HepG2 (cell line): ENCODE measurements around the gene DDAH2. TPM values are rescaled to one million over a fixed set of nuclear protein-coding genes. Genes with fewer than 3 reads are reported as not detected.
A peak's percentile ranks its signal among the peaks of the same experiment; 100 is the strongest.

ENCODE experiments used
- BRCA1 ChIP-seq: sonication (generic); formaldehyde crosslinking; IDR thresholded peaks from 2 replicates; pipeline ENCODE4 v1.4.0; 2020; ENCODE audit warnings: missing genetic modification reagents
- CBX5 ChIP-seq: sonication (generic); formaldehyde crosslinking; IDR thresholded peaks from 2 replicates; pipeline ENCODE4 v1.4.0; 2020; ENCODE audit warnings: missing genetic modification reagents, borderline replicate concordance
- MTERF4 ChIP-seq: sonication (generic); formaldehyde crosslinking; IDR thresholded peaks from 2 replicates; pipeline ENCODE4 v1.8.0; 2023; ENCODE audit warnings: mild to moderate bottlenecking, missing genetic modification reagents
- RBM22 ChIP-seq: fragments of 200-400 bp; formaldehyde crosslinking; optimal IDR thresholded peaks from 2 replicates; pipeline ENCODE3; 2017; ENCODE audit warnings: mild to moderate bottlenecking, low read length, moderate library complexity
- RELA ChIP-seq: sonication (generic); formaldehyde crosslinking; IDR thresholded peaks from 2 replicates; pipeline ENCODE4 v1.4.0; 2020; ENCODE audit warnings: missing genetic modification reagents
- REPIN1 ChIP-seq: sonication (generic); formaldehyde crosslinking; IDR thresholded peaks from 2 replicates; pipeline ENCODE4 v1.8.0; 2022; ENCODE audit warnings: missing genetic modification reagents, low read depth, mild to moderate bottlenecking, borderline replicate concordance
- RXRA ChIP-seq: sonication (generic); formaldehyde crosslinking; IDR thresholded peaks from 2 replicates; pipeline ENCODE4 v1.5.1; 2020; ENCODE audit warnings: missing genetic modification reagents
- SIN3A ChIP-seq: IDR thresholded peaks from 2 replicates; pipeline ENCODE4 v1.6.1; 2011; ENCODE audit warnings: low read depth, mild to moderate bottlenecking, control low read depth, low read length, borderline replicate concordance
- SNAI1 ChIP-seq: sonication (generic); formaldehyde crosslinking; IDR thresholded peaks from 2 replicates; pipeline ENCODE4 v1.5.0; 2020; ENCODE audit warnings: mild to moderate bottlenecking, missing genetic modification reagents, borderline replicate concordance
- TSC22D2 ChIP-seq: sonication (generic); formaldehyde crosslinking; IDR thresholded peaks from 2 replicates; pipeline ENCODE4 v1.5.1; 2020; ENCODE audit warnings: missing genetic modification reagents, mild to moderate bottlenecking, borderline replicate concordance
- XRCC5 ChIP-seq: fragments of 200-400 bp; formaldehyde crosslinking; optimal IDR thresholded peaks from 2 replicates; pipeline ENCODE3; 2017; ENCODE audit warnings: mild to moderate bottlenecking, low read length
- YEATS2 ChIP-seq: sonication (generic); formaldehyde crosslinking; IDR thresholded peaks from 2 replicates; pipeline ENCODE4 v1.4.0; 2020; ENCODE audit warnings: missing genetic modification reagents, borderline replicate concordance
- ZBTB1 ChIP-seq: sonication (generic); formaldehyde crosslinking; IDR thresholded peaks from 2 replicates; pipeline ENCODE4 v1.4.0; 2020; ENCODE audit warnings: missing genetic modification reagents, borderline replicate concordance
- ZFP1 ChIP-seq: IDR thresholded peaks from 2 replicates; pipeline ENCODE4 v1.6.1; 2016
- ZFP91 ChIP-seq: sonication (generic); formaldehyde crosslinking; IDR thresholded peaks from 2 replicates; pipeline ENCODE4 v1.9.0; 2022; ENCODE audit warnings: missing genetic modification reagents, mild to moderate bottlenecking, borderline replicate concordance
- ZNF124 ChIP-seq: sonication (generic); formaldehyde crosslinking; IDR thresholded peaks from 2 replicates; pipeline ENCODE4 v1.4.0; 2020; ENCODE audit warnings: missing genetic modification reagents
- ZNF234 ChIP-seq: sonication (generic); formaldehyde crosslinking; conservative IDR thresholded peaks from 2 replicates; pipeline ENCODE4 v1.5.1; 2020; ENCODE audit warnings: mild to moderate bottlenecking, missing genetic modification reagents
- ZNF333 ChIP-seq: sonication (generic); formaldehyde crosslinking; IDR thresholded peaks from 2 replicates; pipeline ENCODE4 v1.4.0; 2020; ENCODE audit warnings: mild to moderate bottlenecking, missing genetic modification reagents, borderline replicate concordance
- polyA plus RNA-seq, 8 experiments: library from polyadenylated mRNA; depleted of rRNA in 3 of 8; stranded (reverse) in 7 of 8; unstranded in 1 of 8; fragments of >200 nt; fragmentation: Illumina TruSeq in 4 of 8; extraction: Trizol in 4 of 8; gene quantifications; 2 replicates each; pipeline versions ENCODE4 v1.2.1 to v1.2.3, GENCODE V29; 2011 to 2016; ENCODE audit warnings: low read depth in 4 of 8, missing spikeins in 1 of 8, mixed read lengths in 1 of 8; ENCODE audit not compliant: insufficient read depth in 1 of 8
- total RNA-seq, 5 experiments: library from RNA; depleted of rRNA; stranded (reverse); fragments of >200 nt; fragmentation: Illumina TruSeq; extraction: Trizol; gene quantifications; 2 replicates each; pipeline ENCODE4 v1.2.3, GENCODE V29; 2016; ENCODE audit warnings: low read depth in 1 of 5
- TF ChIP-seq, protein P1 (sequence below): sonication (generic); formaldehyde crosslinking; IDR thresholded peaks from 2 replicates; pipeline ENCODE4 v1.5.1; 2020; ENCODE audit warnings: mild to moderate bottlenecking, missing genetic modification reagents, moderate library complexity
- TF ChIP-seq, protein P2 (sequence below): conservative IDR thresholded peaks from 2 replicates; pipeline ENCODE4 v1.6.1; 2018; ENCODE audit warnings: missing genetic modification reagents

The DDAH2 gene
- total and polyA plus RNA-seq, 2 of the 13 experiments (the other 11 are each of a cell fraction or from before 2014, with no cell fraction given), result 16.4 to 21.1 TPM

DNA sequence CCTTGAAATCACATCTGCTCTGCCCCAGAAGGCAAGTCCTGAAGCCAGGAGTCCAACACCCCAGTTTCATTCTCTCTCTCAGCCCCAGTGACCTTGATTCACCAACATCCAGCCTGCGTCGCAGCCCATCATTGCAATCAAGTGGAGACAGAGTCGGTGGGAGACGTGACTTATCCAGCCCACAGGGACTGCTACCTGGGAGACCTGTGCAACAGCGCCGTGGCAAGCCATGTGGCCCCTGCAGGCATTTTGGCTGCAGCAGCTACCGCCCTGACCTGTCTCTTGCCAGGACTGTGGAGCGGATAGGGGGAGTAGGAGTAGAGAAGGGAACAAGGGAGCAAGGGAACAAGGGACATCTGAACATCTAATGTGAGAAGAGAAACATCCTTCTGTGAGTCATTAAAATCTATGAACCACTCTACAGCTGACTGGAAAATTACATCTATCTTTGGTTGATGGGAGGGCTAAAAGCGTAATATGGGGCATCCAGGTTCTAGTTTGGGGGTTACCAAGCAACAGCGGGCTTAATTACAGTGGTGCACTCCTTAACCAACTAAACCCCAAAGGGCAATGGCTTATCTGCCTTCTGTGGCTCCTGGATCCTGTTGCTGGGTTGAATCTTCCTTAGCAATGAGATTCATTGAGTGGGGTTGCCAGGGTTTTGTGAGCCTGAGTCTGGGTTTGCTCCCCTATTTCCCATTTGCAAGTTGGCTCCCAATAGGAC lies 11.4 kb downstream of the DDAH2 start (continued):
- TF ChIP-seq ZNF333 (CRISPR knock-in tag) (no peak), REPIN1 (no peak), MTERF4 (CRISPR knock-in tag) (no peak), ZFP91 (CRISPR knock-in tag) (peak; percentile 71; the same call in 1 of the 2 replicates), RBM22 (no peak), ZFP1 (CRISPR knock-in tag) (0 out of 2 replicates have a peak, but pooled peaks have one; percentile 37), YEATS2 (CRISPR knock-in tag) (peak; percentile 44; the same call in 1 of the 2 replicates), ZBTB1 (CRISPR knock-in tag) (no peak), RXRA (CRISPR knock-in tag) (peak; percentile 47; the same call in 1 of the 2 replicates), SIN3A (no peak), TSC22D2 (no peak), BRCA1 (CRISPR knock-in tag) (no peak), ZNF124 (no peak), CBX5 (CRISPR knock-in tag) (peak; percentile 74; the same call in 1 of the 2 replicates), SNAI1 (CRISPR knock-in tag) (no peak), ZNF234 (CRISPR knock-in tag) (no peak), XRCC5 (peak; percentile 99), RELA (CRISPR knock-in tag) (no peak)
- TF ChIP-seq, protein P1, sequence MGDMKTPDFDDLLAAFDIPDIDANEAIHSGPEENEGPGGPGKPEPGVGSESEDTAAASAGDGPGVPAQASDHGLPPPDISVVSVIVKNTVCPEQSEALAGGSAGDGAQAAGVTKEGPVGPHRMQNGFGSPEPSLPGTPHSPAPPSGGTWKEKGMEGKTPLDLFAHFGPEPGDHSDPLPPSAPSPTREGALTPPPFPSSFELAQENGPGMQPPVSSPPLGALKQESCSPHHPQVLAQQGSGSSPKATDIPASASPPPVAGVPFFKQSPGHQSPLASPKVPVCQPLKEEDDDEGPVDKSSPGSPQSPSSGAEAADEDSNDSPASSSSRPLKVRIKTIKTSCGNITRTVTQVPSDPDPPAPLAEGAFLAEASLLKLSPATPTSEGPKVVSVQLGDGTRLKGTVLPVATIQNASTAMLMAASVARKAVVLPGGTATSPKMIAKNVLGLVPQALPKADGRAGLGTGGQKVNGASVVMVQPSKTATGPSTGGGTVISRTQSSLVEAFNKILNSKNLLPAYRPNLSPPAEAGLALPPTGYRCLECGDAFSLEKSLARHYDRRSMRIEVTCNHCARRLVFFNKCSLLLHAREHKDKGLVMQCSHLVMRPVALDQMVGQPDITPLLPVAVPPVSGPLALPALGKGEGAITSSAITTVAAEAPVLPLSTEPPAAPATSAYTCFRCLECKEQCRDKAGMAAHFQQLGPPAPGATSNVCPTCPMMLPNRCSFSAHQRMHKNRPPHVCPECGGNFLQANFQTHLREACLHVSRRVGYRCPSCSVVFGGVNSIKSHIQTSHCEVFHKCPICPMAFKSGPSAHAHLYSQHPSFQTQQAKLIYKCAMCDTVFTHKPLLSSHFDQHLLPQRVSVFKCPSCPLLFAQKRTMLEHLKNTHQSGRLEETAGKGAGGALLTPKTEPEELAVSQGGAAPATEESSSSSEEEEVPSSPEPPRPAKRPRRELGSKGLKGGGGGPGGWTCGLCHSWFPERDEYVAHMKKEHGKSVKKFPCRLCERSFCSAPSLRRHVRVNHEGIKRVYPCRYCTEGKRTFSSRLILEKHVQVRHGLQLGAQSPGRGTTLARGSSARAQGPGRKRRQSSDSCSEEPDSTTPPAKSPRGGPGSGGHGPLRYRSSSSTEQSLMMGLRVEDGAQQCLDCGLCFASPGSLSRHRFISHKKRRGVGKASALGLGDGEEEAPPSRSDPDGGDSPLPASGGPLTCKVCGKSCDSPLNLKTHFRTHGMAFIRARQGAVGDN (CRISPR knock-in tag), result peak; percentile 71
- TF ChIP-seq, protein P2, sequence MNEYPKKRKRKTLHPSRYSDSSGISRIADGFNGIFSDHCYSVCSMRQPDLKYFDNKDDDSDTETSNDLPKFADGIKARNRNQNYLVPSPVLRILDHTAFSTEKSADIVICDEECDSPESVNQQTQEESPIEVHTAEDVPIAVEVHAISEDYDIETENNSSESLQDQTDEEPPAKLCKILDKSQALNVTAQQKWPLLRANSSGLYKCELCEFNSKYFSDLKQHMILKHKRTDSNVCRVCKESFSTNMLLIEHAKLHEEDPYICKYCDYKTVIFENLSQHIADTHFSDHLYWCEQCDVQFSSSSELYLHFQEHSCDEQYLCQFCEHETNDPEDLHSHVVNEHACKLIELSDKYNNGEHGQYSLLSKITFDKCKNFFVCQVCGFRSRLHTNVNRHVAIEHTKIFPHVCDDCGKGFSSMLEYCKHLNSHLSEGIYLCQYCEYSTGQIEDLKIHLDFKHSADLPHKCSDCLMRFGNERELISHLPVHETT (CRISPR knock-in tag), result no peak
